WI38 (cell line): Measurements from ENCODE around the gene DDI1.

Experiments used
- H3K4me3 ChIP-seq: 2 replicates; pipeline ENCODE4 v1.5.1; 2011; ENCODE audit warnings: low read depth, mild to moderate bottlenecking, control low read depth, low read length
- TF ChIP-seq, protein P1 (sequence below): IDR thresholded peaks from 2 replicates; pipeline ENCODE4 v1.5.1; 2012; ENCODE audit warnings: low read depth, mild to moderate bottlenecking, control low read depth, low read length

DDI1 gene

DNA sequence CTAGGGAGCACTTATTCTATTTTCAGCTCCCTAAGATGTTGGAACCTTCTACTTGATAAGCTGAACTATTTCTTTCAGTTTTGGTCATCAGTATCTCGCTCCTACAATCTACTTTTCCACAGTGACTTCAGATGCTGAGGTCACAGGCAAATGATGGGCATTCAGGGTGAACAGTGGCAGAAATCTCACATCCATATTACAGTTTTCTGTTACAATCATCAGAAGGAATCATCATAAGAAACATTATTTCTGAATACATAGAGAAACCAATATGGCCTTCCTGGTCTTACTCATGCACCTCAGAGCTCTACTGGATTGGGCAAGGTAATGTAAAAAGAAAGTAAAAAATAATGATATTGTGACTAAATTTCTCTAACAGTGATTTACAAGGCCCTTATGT lies 39.4 kb upstream of the DDI1 start:
- TF ChIP-seq, protein P1, sequence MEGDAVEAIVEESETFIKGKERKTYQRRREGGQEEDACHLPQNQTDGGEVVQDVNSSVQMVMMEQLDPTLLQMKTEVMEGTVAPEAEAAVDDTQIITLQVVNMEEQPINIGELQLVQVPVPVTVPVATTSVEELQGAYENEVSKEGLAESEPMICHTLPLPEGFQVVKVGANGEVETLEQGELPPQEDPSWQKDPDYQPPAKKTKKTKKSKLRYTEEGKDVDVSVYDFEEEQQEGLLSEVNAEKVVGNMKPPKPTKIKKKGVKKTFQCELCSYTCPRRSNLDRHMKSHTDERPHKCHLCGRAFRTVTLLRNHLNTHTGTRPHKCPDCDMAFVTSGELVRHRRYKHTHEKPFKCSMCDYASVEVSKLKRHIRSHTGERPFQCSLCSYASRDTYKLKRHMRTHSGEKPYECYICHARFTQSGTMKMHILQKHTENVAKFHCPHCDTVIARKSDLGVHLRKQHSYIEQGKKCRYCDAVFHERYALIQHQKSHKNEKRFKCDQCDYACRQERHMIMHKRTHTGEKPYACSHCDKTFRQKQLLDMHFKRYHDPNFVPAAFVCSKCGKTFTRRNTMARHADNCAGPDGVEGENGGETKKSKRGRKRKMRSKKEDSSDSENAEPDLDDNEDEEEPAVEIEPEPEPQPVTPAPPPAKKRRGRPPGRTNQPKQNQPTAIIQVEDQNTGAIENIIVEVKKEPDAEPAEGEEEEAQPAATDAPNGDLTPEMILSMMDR, result no peak
- H3K4me3 ChIP-seq, result no peak overlapping the region

GRCh38 chr11:103998826-103999508 lies 37.5 kb upstream of the DDI1 start:
- no peak overlapping the region for H3K4me3 ChIP-seq
- TF ChIP-seq, protein P1, result no peak

DNA sequence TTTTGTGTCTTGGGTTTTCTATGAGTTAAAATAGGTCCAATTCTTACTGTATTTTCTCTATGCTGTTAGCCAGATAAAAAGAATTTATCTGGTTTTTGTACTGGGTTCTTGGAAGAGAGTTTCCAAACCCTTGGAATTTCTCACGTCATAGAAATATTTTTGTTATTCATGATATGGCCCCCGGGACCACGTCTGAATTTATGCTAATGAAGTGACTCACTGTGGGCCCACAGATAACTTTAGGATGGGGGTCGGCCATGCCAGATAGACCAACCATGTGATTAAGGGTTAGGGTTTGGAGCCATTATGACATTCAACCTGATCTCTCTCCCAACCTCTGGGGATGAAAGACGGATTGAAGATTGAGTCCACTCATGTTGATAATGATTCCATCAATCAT lies 35.6 kb upstream of the DDI1 start:
- H3K4me3 ChIP-seq, result no peak overlapping the region
- TF ChIP-seq, protein P1, result no peak

DNA sequence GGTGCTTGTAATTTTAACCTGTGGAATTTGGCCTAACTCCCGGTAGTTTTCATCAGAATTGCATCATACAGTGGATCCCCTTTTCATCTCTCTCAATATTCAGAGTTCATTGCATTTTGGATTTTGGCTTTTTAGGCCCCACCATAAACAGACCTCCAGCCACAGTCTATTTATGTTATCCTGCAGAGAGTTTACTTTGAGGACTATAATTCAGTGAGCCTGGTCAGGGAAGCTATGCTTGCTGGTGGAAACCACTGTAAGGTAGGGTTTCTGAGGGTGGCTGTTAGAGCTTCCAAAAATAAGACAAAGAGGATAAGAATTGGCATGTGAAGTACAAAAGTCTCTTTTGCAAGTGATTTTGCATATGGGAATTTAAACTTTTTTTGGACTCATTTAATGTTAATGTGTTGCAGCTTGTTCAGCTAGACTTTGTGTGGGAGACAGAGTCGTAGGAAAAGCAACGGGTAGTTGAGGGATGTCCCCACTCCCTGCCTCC lies 34.8 kb upstream of the DDI1 start:
- no peak overlapping the region for H3K4me3 ChIP-seq
- TF ChIP-seq, protein P1, result no peak

GRCh38 chr11:104003491-104003890 lies 32.9 kb upstream of the DDI1 start:
- TF ChIP-seq, protein P1, result no peak
- H3K4me3 ChIP-seq, result no peak overlapping the region

- TF ChIP-seq, protein P1, result no peak
- no peak overlapping the region for H3K4me3 ChIP-seq
These were observed 31.1 kb upstream of the DDI1 start for GRCh38 chr11:104005234-104005855.

- no peak overlapping the region for H3K4me3 ChIP-seq
- TF ChIP-seq, protein P1, result no peak
These were observed 26.7 kb upstream of the DDI1 start for GRCh38 chr11:104009744-104010143.
